GM18505 (cell line): ENCODE results near the gene CLIC3.

Experiments used
- ATAC-seq: cut with Tn5 transposase; IDR thresholded peaks from one replicate; pipeline ENCODE4 v1.9.1; 2021; ENCODE audit not compliant: unreplicated experiment
- POLR2A ChIP-seq: IDR thresholded peaks from 4 replicates; pipeline ENCODE4 v1.6.1; 2011; ENCODE audit warnings: borderline replicate concordance; ENCODE audit not compliant: insufficient read depth, insufficient read length; ENCODE audit errors: extremely low read depth

CLIC3 gene

GRCh38 chr9:137017791-137018497, 21.6 kb upstream of the CLIC3 start:
- no peak for TF ChIP-seq POLR2A

DNA sequence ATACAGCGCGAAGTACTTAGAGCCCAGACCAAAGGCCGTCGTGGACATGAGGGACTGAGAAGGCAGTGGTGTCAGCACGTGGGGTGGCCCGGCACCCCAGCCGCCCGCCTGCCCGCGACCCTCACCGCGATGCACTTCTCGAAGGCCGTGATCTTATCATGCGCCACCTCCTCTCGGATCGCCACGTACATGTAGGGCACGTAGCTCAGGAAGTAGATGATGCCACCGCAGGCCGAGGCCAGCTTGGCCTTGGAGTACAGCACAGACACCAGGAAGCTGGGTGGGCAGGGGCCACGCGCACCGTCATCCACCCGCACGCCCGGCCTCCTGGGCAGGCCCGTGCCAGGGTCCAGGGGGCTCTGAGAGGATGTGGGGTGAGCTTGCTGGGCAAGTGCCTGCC, 20.7 kb upstream of the CLIC3 start:
- ATAC-seq: no peak
- TF ChIP-seq POLR2A: no peak

More at GRCh38 chr9:137017791-137018497, 21.6 kb upstream of the CLIC3 start:
- no peak for ATAC-seq

- TF ChIP-seq POLR2A: no peak
- ATAC-seq: no peak
Measured at GRCh38 chr9:137016436-137016835, 20.1 kb upstream of the CLIC3 start.

DNA sequence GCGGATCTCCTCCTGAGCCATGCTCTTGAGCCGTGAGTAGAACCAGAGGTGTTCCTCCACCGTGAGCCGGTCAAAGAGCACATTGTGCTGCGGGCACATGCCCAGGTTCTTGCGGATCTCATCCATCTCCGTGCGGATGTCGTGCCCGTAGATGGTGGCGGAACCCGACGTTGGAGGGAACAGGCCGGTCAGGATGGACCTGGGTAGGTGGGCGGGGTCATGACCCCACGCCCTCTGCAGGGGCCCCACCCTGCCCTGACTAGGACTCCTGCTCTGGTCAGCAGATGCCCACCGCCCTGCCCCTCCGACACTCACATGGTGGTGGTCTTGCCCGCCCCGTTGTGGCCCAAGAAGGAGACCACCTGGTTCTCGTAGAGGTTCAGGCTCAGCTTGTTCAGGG, 19.6 kb upstream of the CLIC3 start:
- no peak for TF ChIP-seq POLR2A
- ATAC-seq: no peak

GRCh38 chr9:137015540-137015930, 19.2 kb upstream of the CLIC3 start:
- no peak for ATAC-seq

GRCh38 chr9:137014776-137015539, 18.6 kb upstream of the CLIC3 start:
- TF ChIP-seq POLR2A: no peak
- ATAC-seq: no peak

More at GRCh38 chr9:137015540-137015930, 19.2 kb upstream of the CLIC3 start:
- no peak for TF ChIP-seq POLR2A

DNA sequence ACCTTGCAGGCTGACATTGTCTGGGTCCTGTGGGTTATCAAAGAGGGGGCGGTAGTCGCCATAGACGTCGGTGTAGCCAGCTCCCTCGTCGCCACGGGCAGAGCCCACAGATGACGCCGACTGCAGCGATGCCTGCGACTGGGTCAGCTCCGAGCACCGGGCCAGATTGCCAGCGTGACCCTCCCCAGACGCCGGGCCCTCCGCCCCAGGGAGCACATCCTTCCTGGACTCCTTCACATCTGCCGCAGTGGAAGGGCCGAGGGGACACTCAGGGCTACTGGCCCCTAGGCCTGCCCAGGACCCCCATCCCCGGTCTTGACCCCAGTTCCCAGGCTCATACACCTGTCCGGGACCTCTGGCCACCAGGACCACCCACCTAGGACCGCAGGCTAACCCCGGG, 17.8 kb upstream of the CLIC3 start:
- no peak for TF ChIP-seq POLR2A
- no peak for ATAC-seq

GRCh38 chr9:137013571-137013940, 17.2 kb upstream of the CLIC3 start:
- TF ChIP-seq POLR2A: no peak
- ATAC-seq: no peak

GRCh38 chr9:137012694-137013570, 16.6 kb upstream of the CLIC3 start:
- TF ChIP-seq POLR2A: no peak
- no peak for ATAC-seq

GRCh38 chr9:137011907-137012675, 15.7 kb upstream of the CLIC3 start:
- no peak for TF ChIP-seq POLR2A
- no peak for ATAC-seq

DNA sequence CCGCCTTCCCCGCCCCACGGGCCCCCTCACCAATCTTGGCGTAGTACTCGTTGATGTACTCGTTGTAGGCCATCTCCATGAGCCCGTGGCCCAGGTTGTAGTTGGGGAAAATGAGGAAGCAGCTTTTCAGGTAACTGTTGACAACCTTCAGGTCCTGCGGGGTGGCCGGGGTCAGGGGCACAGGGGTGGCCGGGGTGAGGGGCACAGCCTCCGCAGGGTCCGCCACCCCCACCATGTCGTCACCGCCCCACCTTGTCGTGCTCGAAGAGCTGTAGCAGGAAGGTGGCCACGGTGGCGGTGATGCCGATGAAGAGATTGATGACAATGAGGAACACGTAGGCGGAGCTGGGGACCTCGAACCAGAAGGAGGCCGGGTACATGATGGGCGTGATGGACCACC, 14.8 kb upstream of the CLIC3 start:
- no peak for ATAC-seq
- TF ChIP-seq POLR2A: no peak

DNA sequence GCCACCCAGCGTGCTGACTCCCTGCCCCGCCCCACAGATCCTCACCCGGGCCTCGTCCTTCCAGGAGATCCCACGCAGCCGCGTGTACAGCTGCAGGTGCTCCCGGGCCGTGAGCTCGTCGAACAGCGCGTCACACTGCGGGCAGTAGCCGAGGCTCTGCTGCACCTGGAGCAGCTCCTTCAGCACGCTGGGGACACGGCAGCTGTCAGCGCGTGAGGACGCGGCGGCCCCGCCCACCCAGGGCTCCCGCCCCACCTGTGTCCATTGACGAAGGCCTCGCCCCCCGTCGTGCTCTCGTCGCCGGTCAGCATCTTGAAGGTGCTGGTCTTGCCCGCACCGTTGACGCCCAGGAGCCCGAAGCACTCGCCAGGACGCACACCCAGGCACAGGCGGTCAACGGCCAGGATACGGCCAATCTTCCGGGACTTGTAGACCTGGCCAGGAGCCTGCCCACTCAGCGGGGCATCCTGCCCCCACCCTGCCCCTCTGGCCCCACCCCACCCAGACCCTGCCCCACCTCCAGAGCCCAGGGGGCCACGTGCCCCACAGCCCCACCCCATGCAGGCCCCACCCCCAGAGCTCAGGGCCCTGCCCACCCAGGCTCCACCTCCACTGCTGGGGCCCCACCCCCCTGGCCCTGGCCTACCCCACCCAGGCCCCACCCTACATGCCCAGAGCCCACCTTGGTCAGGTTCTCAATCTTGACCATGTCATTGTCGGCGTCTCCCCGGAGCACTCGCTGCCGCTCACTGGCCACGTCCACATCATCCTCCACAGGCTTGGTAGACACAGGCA, 13.8 kb upstream of the CLIC3 start:
- ATAC-seq: no peak
- no peak for TF ChIP-seq POLR2A
